GM23338 (cell line): Measurements from ENCODE around the gene CARNS1. TPM values are rescaled to one million over a fixed set of nuclear protein-coding genes. Genes with fewer than 3 reads are reported as not detected.

ENCODE experiments used
- ATAC-seq: fragments of 200-7000 bp; cut with Tn5 transposase; 3 replicates; pipeline ENCODE4 v1.9.1; 2020
- DNase-seq: peaks from one replicate; pipeline ENCODE4 v3.0.0-alpha.2; 2015; ENCODE audit warnings: low spot score
- H2AFZ ChIP-seq: fragments of 200-600 bp; sonication (generic); 2 replicates; pipeline ENCODE4 v1.8.0; 2016; ENCODE audit warnings: antibody characterized with exemption, mild to moderate bottlenecking, moderate library complexity
- H3F3A ChIP-seq: fragments of 200-600 bp; sonication (generic); replicated peaks from 2 replicates; pipeline ENCODE4 v1.8.0; 2017; ENCODE audit warnings: antibody characterized with exemption, mixed run types, low read depth
- H3K27ac ChIP-seq: fragments of 200-600 bp; sonication (generic); 2 replicates; pipeline ENCODE4 v1.6.1; 2016; ENCODE audit warnings: low read depth
- H3K27me3 ChIP-seq: fragments of 200-600 bp; sonication (generic); 2 replicates; pipeline ENCODE4 v1.8.0; 2016; ENCODE audit warnings: mild to moderate bottlenecking, mixed run types, moderate library complexity; ENCODE audit not compliant: insufficient read depth
- H3K36me3 ChIP-seq: fragments of 200-600 bp; sonication (generic); 2 replicates; pipeline ENCODE4 v1.8.0; 2016; ENCODE audit warnings: mild to moderate bottlenecking; ENCODE audit not compliant: insufficient read depth
- H3K4me1 ChIP-seq: fragments of 200-600 bp; sonication (generic); 2 replicates; pipeline ENCODE4 v1.8.0; 2016; ENCODE audit warnings: mild to moderate bottlenecking, moderate library complexity; ENCODE audit not compliant: insufficient read depth
- H3K4me2 ChIP-seq: fragments of 200-600 bp; sonication (generic); 2 replicates; pipeline ENCODE4 v1.7.1; 2017; ENCODE audit warnings: mixed run types
- H3K4me3 ChIP-seq: fragments of 200-600 bp; sonication (generic); 2 replicates; pipeline ENCODE4 v1.6.1; 2016; ENCODE audit warnings: mixed run types
- H3K79me2 ChIP-seq: fragments of 200-600 bp; sonication (generic); replicated peaks from 2 replicates; pipeline ENCODE4 v1.8.0; 2017; ENCODE audit warnings: mild to moderate bottlenecking; ENCODE audit not compliant: insufficient read depth
- H3K9me2 ChIP-seq: fragments of 200-600 bp; sonication (generic); 2 replicates; pipeline ENCODE4 v1.8.0; 2017; ENCODE audit not compliant: insufficient read depth
- H4K20me1 ChIP-seq: fragments of 200-600 bp; sonication (generic); replicated peaks from 2 replicates; pipeline ENCODE4 v1.8.0; 2017; ENCODE audit warnings: mild to moderate bottlenecking; ENCODE audit not compliant: insufficient read depth
- H3K27ac Mint-ChIP-seq: 2 replicates; pipeline ENCODE4 v1.8.0; 2020; ENCODE audit warnings: inconsistent platforms, mild to moderate bottlenecking, moderate library complexity, mixed read lengths
- H3K27me3 Mint-ChIP-seq: 3 replicates; pipeline ENCODE4 v1.8.0; 2022; ENCODE audit warnings: low read depth, mild to moderate bottlenecking, moderate library complexity, mixed read lengths, inconsistent platforms; ENCODE audit not compliant: insufficient read depth, poor library complexity
- H3K36me3 Mint-ChIP-seq: 3 replicates; pipeline ENCODE4 v1.8.0; 2021; ENCODE audit warnings: low read depth, mild to moderate bottlenecking, inconsistent platforms, moderate library complexity, mixed read lengths
- H3K4me1 Mint-ChIP-seq: 3 replicates; pipeline ENCODE4 v1.8.0; 2020; ENCODE audit warnings: mild to moderate bottlenecking, inconsistent platforms, mixed read lengths
- H3K4me3 Mint-ChIP-seq: 3 replicates; pipeline ENCODE4 v1.8.0; 2021; ENCODE audit warnings: moderate library complexity, mild to moderate bottlenecking, inconsistent platforms, mixed read lengths
- H3K9me3 Mint-ChIP-seq: 3 replicates; pipeline ENCODE4 v1.8.0; 2020; ENCODE audit warnings: moderate library complexity, mild to moderate bottlenecking, inconsistent platforms, mixed read lengths
- EZH2phosphoT487 ChIP-seq: fragments of 200-600 bp; sonication (generic); IDR thresholded peaks from one replicate; pipeline ENCODE4 v1.8.1; 2018; ENCODE audit warnings: antibody characterized with exemption; ENCODE audit not compliant: unreplicated experiment
- JUNB ChIP-seq: IDR thresholded peaks from one replicate; pipeline ENCODE4 v1.6.1; 2016; ENCODE audit warnings: antibody characterized with exemption; ENCODE audit not compliant: unreplicated experiment
- POLR2AphosphoS5 ChIP-seq: IDR thresholded peaks from 2 replicates; pipeline ENCODE4 v1.6.1; 2016; ENCODE audit warnings: antibody characterized with exemption, low read depth
- STAT1 ChIP-seq: IDR thresholded peaks from one replicate; pipeline ENCODE4 v1.6.1; 2016; ENCODE audit warnings: antibody characterized with exemption; ENCODE audit not compliant: unreplicated experiment
- ZNF462 ChIP-seq: fragments of 250-450 bp; sonication (Bioruptor Pico); IDR thresholded peaks from 2 replicates; pipeline ENCODE4 v1.5.0; 2020; ENCODE audit warnings: mild to moderate bottlenecking, moderate library complexity
- polyA plus RNA-seq: library from polyadenylated mRNA; unstranded; fragments of >200 nt; fragmentation: Nextera tagmentation; extraction: Ambion mirVana; gene quantifications from 2 replicates; pipeline ENCODE4 v1.2.1, GENCODE V29; 2016
- total RNA-seq: library from RNA; depleted of rRNA; stranded (reverse); fragments of >200 nt; shearing (Covaris generic); gene quantifications from 2 replicates; pipeline ENCODE4 v1.2.3, GENCODE V29; 2014
- TF ChIP-seq, protein P1 (sequence below): IDR thresholded peaks from one replicate; pipeline ENCODE4 v1.6.1; 2018; ENCODE audit warnings: antibody characterized with exemption; ENCODE audit not compliant: unreplicated experiment

The CARNS1 gene
- total and polyA plus RNA-seq, 2 experiments from 2014 or later = 0.52 to 0.76 TPM

DNA sequence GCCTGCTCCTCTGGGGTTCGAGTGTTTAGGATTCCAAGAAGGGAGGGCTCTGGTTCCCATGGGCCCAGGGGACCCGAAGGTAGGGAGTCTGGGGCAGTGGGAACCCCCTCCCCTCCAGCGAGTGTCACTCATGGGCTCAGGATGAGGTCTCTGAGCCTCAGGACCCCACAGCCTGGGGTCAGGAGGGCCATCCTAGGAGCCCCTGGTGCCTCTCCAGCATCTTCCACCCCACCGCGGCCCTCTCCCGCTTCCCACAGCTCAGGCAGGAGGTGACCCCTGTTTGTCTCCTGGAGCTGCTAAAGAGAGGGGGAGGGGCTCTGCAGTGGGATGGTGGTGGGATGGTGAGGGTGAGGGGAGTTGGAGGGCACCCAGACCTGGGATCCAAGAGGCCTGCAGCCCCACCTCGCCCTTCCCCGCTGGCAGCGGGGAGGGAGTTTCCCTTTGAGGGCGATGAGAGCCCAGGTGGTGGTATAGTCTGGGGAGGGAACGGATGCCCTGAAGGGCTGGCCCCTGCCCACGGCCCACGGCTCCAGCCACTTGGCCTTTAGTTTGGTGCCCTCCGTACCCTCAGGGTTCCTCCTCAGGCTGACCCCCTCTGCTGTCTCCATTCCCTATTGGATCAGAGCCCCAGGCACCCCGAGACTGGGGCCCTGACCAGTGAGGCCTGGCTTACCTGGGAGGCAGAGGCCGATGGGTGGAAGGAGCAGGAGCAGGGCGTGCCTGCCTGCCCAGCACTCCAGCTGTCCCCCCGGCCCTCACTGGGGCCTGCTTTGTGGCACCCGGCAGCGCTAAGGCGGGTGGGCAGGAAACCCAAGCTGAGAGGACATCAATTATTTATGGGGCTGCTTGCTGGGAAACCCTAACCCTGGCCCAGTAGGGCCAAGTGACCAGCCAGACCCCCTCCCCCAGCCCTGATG lies 38.6 kb downstream of the CARNS1 start:
- H3K27ac Mint-ChIP-seq = no peak overlapping the region

More for the DNA sequence above, 38.6 kb downstream of the CARNS1 start:
- Histone ChIP-seq H3K4me2 (no peak overlapping the region), H3K4me1 (no peaks in the 10 kb centered on the region), H3K27ac (no peak overlapping the region), H3K4me3 (no peak overlapping the region), H3K36me3 (no peaks in the 10 kb centered on the region), H3K27me3 (no peaks in the 10 kb centered on the region), H3F3A (no peaks in the 10 kb centered on the region), H3K79me2 (no peaks in the 10 kb centered on the region), H3K9me2 (no peaks in the 10 kb centered on the region), H4K20me1 (no peaks in the 10 kb centered on the region), H2AFZ (no peak overlapping the region)
- H3K4me1 Mint-ChIP-seq = no peaks in the 10 kb centered on the region
- H3K4me3 Mint-ChIP-seq = no peak overlapping the region
- no peaks in the 10 kb centered on the region for H3K9me3 Mint-ChIP-seq
- no peak for ATAC-seq
- no peak for DNase-seq
- peaks cover 8% of the 10 kb centered on the region for H3K27me3 Mint-ChIP-seq
- TF ChIP-seq, protein P1, sequence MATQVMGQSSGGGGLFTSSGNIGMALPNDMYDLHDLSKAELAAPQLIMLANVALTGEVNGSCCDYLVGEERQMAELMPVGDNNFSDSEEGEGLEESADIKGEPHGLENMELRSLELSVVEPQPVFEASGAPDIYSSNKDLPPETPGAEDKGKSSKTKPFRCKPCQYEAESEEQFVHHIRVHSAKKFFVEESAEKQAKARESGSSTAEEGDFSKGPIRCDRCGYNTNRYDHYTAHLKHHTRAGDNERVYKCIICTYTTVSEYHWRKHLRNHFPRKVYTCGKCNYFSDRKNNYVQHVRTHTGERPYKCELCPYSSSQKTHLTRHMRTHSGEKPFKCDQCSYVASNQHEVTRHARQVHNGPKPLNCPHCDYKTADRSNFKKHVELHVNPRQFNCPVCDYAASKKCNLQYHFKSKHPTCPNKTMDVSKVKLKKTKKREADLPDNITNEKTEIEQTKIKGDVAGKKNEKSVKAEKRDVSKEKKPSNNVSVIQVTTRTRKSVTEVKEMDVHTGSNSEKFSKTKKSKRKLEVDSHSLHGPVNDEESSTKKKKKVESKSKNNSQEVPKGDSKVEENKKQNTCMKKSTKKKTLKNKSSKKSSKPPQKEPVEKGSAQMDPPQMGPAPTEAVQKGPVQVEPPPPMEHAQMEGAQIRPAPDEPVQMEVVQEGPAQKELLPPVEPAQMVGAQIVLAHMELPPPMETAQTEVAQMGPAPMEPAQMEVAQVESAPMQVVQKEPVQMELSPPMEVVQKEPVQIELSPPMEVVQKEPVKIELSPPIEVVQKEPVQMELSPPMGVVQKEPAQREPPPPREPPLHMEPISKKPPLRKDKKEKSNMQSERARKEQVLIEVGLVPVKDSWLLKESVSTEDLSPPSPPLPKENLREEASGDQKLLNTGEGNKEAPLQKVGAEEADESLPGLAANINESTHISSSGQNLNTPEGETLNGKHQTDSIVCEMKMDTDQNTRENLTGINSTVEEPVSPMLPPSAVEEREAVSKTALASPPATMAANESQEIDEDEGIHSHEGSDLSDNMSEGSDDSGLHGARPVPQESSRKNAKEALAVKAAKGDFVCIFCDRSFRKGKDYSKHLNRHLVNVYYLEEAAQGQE = no peak
- TF ChIP-seq JUNB = no peak
- no peak for TF ChIP-seq STAT1
- no peak for TF ChIP-seq POLR2AphosphoS5
- no peak for TF ChIP-seq EZH2phosphoT487
- no peak for TF ChIP-seq ZNF462
- no peaks in the 10 kb centered on the region for H3K36me3 Mint-ChIP-seq
